GM21737 (cell line): ENCODE results near the gene FAM217B.
"Not testable (repeated sequence)": the region's sequence is repeated elsewhere in the genome, so short reads cannot be mapped to it uniquely, and the experiment has no call there.

ENCODE experiments used
- ATAC-seq: cut with Tn5 transposase; IDR thresholded peaks from one replicate; pipeline ENCODE4 v1.9.1; 2021; ENCODE audit warnings: mild to moderate bottlenecking, moderate library complexity; ENCODE audit not compliant: unreplicated experiment

The FAM217B gene

DNA sequence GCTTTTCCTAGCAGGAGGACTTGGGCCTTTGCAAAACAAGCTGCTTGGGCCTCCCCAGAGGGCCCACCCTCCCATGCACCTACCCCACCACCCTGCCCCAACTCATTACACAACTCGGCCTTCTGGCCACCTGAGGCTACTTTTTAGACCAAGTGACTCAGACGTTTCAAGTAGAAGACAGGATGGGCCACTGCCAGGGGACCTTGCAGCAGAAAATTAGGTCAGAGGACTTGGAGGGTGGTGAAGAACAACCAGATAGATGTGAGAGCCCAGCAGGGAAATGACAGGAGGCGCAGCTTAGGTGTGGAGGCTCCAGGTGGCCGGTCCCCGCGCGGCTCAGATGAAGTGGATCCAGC lies 1.5 kb upstream of the FAM217B start:
- ATAC-seq: no peak

DNA sequence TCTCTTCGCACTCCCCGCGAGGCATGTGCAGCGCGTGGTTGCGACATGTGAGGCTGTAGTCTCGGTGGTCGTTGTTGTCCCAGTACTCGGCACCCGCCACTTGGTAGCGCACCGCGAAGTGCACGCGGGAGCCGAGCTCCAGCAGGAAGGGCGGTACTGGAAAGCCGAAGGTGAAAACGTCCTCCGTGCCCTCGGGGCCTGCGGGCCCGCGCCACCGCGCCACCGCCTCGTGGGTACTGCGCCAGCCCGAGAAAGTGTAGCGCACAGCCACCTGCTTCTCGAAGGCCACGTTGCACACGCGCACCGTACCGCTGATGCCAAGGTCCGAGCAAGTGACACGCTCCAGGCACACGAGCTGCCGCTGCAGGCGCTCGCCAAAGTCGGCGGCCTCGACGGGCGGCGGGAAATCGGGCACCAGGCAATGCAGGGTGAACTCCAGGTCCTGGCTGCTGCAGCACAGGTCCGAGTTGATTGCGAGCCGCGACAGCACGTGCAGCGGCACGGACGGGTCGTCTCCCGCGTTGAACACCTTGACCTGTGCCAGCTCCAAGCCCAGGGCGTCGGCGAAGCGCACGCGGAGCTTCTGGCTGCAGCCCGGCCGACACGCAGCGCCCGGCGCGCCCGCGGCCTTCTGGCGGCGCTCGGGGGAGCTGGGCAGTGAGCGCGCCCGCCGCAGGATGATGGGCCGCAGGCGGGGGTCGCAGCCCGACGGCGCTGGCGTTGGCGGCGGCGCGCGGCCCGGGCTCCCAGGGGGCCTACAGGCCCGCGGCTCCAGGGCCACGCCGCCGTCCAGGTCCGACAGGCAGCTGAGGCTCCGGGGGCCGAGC lies 924 bp upstream of the FAM217B start:
- ATAC-seq: no peak

- ATAC-seq: peak; percentile 34
Measured at GRCh38 chr20:59939879-59940128, 385 bp upstream of the FAM217B start.

GRCh38 chr20:59940956-59941294 lies 736 bp downstream of the FAM217B start:
- ATAC-seq: no peak

DNA sequence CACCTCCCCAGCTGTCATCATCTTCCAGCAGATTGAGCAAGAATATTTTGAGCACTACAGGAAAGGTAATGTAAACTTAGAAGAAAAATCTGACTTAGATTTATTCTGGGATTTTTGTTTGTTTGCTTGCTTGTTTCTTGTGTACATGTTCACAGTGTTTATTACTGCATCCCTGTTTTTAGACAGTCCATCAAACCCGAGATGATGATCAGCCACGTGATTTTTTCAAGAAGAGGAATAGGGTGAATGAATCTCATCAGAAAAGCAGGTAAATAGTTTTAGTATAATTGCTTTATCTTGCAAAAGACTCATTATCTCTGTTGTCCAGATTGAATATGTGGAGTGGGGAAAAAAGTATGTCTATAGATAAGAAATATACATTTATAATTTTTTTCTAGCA lies 2.1 kb downstream of the FAM217B start:
- ATAC-seq: no peak

GRCh38 chr20:59944726-59945125 lies 4.5 kb downstream of the FAM217B start:
- no peak for ATAC-seq

GRCh38 chr20:59945175-59945574 lies 5.0 kb downstream of the FAM217B start:
- ATAC-seq: no peak

GRCh38 chr20:59945731-59946130 lies 5.5 kb downstream of the FAM217B start:
- no peak for ATAC-seq

- no peak for ATAC-seq
Measured at GRCh38 chr20:59947376-59947775, 7.2 kb downstream of the FAM217B start.

DNA sequence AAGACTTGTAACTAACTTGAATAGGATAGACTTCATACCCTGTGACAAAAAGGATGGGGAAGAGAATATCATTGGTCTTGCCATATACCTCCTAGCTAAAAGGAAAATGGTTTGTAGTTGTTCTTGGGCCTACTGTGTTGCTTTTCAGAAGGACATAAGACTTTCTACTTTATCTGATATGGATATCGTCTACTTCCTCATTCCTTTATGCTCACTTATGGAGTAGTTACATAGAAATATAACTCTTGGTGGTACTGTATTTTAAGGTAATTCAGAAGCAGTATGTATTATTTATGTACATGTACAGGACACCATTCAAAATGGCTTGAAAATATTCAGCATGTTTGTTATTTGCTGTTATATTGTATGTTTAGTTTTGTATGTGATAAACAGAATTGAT lies 8.0 kb downstream of the FAM217B start:
- no peak for ATAC-seq

DNA sequence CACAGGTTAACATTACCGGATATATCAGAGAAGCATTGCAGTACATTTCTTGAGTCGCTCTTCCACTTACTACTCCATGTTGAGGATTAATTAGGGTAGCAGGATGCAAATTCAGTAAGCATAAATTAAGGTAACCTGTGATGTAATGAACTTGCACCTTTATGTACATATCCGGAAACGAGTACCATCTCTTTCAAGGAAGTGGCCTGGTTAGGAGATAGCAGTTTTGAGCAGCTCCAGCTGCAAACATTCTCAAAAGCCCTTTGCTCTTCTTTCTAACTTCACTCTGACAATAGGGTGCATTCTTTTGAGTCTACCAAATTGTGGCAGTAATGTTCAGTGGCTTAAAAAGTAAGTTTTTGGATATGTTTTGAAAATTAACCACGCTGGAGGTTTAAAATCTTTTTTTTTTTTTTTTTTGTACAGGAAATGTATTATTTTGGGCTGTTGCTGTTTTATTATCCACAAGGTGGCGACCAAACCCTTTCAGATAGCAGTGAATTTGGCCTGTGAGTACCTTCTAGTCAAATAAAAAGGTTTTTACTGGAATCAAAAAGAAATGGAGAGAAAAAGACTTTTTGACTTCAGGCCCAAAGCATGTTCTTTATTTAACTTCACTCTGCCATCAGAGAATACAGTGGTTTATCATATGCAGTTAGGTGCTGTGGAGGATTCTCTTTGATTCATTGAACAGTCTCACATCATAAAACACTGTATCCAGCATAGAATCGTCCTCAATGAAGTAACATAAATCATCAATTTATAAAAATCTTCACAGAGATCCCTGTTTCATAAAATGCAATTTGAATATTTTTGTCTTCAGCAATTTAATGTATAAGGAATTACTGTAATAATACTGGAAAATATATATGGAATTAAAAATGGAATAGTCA lies 8.9 kb downstream of the FAM217B start:
- no peak for ATAC-seq

DNA sequence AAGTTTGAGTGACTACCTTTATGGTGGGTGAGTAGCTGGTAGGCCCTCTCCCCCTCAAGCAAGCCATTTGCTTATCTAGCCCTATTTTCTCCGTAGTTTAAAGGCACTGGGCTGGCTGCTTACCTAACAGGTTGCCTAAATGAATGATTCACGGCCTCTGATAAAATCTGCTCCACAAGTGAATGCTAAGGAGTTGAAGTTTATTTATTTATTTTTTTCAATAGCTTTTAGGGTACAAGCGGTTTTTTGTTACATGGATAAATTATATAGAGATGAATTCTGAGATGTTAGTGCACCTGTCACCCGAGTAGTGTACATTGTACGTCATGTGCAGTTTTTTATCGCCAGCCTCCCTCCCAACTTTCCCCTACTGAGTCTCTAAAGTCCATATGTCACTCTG lies 9.7 kb downstream of the FAM217B start:
- no peak for ATAC-seq

- ATAC-seq: no peak
Measured at GRCh38 chr20:59954718-59955117, 14.5 kb downstream of the FAM217B start.

- ATAC-seq: no peak
Measured at GRCh38 chr20:59955131-59955796, 15.1 kb downstream of the FAM217B start.

GRCh38 chr20:59957568-59957967 lies 17.4 kb downstream of the FAM217B start:
- not testable (repeated sequence) for ATAC-seq

GRCh38 chr20:59958123-59958522 lies 17.9 kb downstream of the FAM217B start, which contains the start of gene CDH26:
Gene CDH26 (plus strand): TSS chr20:59958423. CDS start chr20:59958727, 304 bp downstream.
- ATAC-seq: no peak

GRCh38 chr20:59958626-59959025 lies 18.4 kb downstream of the FAM217B start:
- ATAC-seq: no peak

GRCh38 chr20:59961423-59961822 lies 21.2 kb downstream of the FAM217B start:
- no peak for ATAC-seq

- no peak for ATAC-seq
Measured at GRCh38 chr20:59962155-59962554, 22.0 kb downstream of the FAM217B start.

GRCh38 chr20:59966428-59966827 lies 26.2 kb downstream of the FAM217B start:
- no peak for ATAC-seq

DNA sequence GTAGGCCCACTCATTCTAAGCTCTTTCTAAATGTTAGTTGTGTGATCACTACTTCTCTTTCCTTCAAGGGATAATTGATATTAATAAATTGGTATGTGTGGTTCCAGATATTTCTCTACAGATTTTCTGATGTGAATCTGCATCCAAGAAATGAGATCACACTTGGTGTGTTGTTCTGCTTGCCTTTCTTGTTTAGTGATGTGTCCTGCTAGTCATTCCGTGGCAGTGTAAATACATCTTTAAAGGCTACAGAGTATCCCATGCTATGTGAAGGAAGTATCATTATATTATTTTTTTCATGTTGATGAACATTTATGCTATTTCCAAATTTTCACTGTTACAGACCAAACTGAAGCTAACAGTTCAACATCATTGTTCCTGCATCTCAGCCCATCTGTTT lies 31.2 kb downstream of the FAM217B start:
- ATAC-seq: no peak
